ENCODE results near the gene OR8D1.

GRCh38 chr11:124274000-124274399 lies 39.7 kb downstream of the OR8D1 start:
- TF ChIP-seq CTCF (conservative IDR thresholded peaks at IDR 0.05) (no peak), ZFX (IDR thresholded peaks at IDR 0.05) (no peak)

All from C4-2B (cell line).